Activated B cell treated with CpG ODN at 0.5 μM for 24 hours (primary cell): Measurements from ENCODE around the gene SMOC2. TPM values are rescaled to one million over a fixed set of nuclear protein-coding genes. Genes with fewer than 3 reads are reported as not detected.

ENCODE experiments used
- ATAC-seq: fragments of 200-7000 bp; cut with Tn5 transposase; one replicate; pipeline ENCODE4 v1.10.0; 2021; ENCODE audit warnings: low read depth, mild to moderate bottlenecking, moderate library complexity
- CTCF ChIA-PET: fragments of 350-600 bp; sonication (Branson Sonifier 250); formaldehyde crosslinking; loops from one replicate; lab custom pipeline; 2021; ENCODE audit warnings: antibody characterized with exemption; lab: Charles Lee
- POLR2A ChIA-PET: fragments of 350-600 bp; sonication (Branson Sonifier 250); formaldehyde crosslinking; loops from one replicate; lab custom pipeline; 2021; ENCODE audit warnings: antibody characterized with exemption; lab: Charles Lee
- DNase-seq: peaks from one replicate; pipeline ENCODE4 v3.0.0; 2022
- H3K27ac Mint-ChIP-seq: one replicate; pipeline ENCODE4 v1.8.0; 2020; ENCODE audit warnings: mixed read lengths
- H3K27me3 Mint-ChIP-seq: one replicate; pipeline ENCODE4 v1.8.0; 2021; ENCODE audit warnings: mixed read lengths
- H3K36me3 Mint-ChIP-seq: one replicate; pipeline ENCODE4 v1.8.0; 2021; ENCODE audit warnings: low read depth, mixed read lengths
- H3K4me1 Mint-ChIP-seq: one replicate; pipeline ENCODE4 v1.8.0; 2021; ENCODE audit warnings: mixed read lengths
- H3K4me3 Mint-ChIP-seq: one replicate; pipeline ENCODE4 v1.8.0; 2020; ENCODE audit warnings: mild to moderate bottlenecking, mixed read lengths
- H3K9me3 Mint-ChIP-seq: one replicate; pipeline ENCODE4 v1.8.0; 2020; ENCODE audit warnings: mixed read lengths
- intact Hi-C: fragments of 100-400 bp; cut with micrococcal nuclease; formaldehyde crosslinking; loops from one replicate; pipeline ENCODE4 v1.15.1; 2024
- total RNA-seq: library from RNA; stranded (reverse); gene quantifications from 2 replicates; pipeline ENCODE4 v1.2.3, GENCODE V29; 2022
- TF ChIP-seq, protein P1 (sequence below): fragments of 200-600 bp; IDR thresholded peaks from one replicate; pipeline ENCODE4 v1.8.0; 2022; ENCODE audit warnings: antibody characterized with exemption, mild to moderate bottlenecking

SMOC2 gene
- total RNA-seq, 1 donor from 2014 or later = not detected

DNA sequence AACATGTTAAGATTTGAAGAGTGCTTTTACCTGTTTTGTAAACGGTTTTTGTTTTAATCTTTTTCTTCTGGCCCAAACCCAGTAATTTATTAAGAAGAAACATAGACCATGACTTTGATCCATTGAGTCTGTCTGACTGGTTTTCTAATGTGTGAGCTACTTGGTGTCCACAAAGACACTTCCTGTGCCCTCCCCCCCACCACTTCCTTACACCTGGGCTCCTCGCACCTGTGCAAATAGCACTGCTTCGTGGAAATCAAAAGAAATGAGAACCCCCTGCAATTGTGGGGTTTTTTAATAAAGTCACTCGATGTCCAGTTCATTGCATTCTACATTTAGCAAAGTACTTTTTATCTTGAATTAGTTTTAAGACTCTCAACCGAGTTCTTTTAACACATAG lies 65.5 kb downstream of the SMOC2 start:
- H3K27ac Mint-ChIP-seq = no peak overlapping the region
- intact Hi-C loops = no loop called here

DNA sequence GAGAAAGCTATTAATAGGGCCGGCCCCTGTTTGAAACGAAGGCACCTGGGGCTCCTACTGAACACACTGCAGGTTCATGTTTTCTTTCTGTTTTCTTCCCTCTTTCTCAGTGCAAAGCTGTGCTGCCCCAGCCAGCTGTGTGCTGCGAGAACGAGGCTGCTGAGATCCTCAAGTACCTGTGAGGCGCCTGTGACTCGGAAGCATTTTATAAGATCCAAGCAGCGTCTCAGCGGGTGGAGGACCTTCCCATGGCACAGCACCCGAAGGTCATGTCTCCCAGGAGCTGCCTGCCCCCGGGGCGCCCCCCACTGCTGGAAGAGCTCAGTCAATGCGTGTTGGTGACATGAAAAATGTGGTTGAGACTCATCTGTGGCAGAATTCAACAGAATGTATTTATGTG lies 66.3 kb downstream of the SMOC2 start:
- Mint-ChIP-seq H3K27me3 (no peaks in the 10 kb centered on the region), H3K27ac (no peak overlapping the region), H3K9me3 (no peaks in the 10 kb centered on the region), H3K4me1 (no peaks in the 10 kb centered on the region), H3K4me3 (no peak overlapping the region), H3K36me3 (no peaks in the 10 kb centered on the region)
- ChIA-PET POLR2A (no interaction called here), CTCF (no interaction called here)
- TF ChIP-seq, protein P1, sequence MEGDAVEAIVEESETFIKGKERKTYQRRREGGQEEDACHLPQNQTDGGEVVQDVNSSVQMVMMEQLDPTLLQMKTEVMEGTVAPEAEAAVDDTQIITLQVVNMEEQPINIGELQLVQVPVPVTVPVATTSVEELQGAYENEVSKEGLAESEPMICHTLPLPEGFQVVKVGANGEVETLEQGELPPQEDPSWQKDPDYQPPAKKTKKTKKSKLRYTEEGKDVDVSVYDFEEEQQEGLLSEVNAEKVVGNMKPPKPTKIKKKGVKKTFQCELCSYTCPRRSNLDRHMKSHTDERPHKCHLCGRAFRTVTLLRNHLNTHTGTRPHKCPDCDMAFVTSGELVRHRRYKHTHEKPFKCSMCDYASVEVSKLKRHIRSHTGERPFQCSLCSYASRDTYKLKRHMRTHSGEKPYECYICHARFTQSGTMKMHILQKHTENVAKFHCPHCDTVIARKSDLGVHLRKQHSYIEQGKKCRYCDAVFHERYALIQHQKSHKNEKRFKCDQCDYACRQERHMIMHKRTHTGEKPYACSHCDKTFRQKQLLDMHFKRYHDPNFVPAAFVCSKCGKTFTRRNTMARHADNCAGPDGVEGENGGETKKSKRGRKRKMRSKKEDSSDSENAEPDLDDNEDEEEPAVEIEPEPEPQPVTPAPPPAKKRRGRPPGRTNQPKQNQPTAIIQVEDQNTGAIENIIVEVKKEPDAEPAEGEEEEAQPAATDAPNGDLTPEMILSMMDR = no peak
- ATAC-seq = no peak
- DNase-seq = no peak
- intact Hi-C loops = no loop called here

More for the DNA sequence above, 65.5 kb downstream of the SMOC2 start:
- TF ChIP-seq, protein P1 = no peak
- H3K4me3 Mint-ChIP-seq = no peak overlapping the region
- ATAC-seq (no peak), DNase-seq (no peak)
- no peaks in the 10 kb centered on the region for H3K36me3 Mint-ChIP-seq
- POLR2A ChIA-PET = no interaction called here
- no peaks in the 10 kb centered on the region for H3K9me3 Mint-ChIP-seq
- CTCF ChIA-PET = no interaction called here
- no peaks in the 10 kb centered on the region for H3K4me1 Mint-ChIP-seq
- H3K27me3 Mint-ChIP-seq = no peaks in the 10 kb centered on the region

DNA sequence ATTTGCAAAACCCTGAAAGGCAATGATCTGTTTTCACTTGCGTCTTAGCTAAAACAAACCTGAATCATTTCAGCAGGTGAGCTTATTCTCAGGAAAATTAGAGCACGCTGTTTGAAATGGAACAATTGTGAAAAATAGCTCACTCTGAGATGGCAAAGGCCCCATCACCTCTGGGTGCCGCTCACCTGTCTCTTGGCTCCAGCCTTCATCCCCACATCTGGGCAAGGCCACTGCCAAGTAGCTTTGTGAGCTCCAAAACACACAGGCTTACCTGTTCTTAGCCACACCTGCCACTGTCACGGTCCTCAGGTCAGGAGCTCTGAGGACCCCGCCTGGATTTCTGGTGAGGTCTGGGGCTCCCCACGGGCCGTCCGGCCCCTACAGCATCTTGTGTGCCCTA lies 66.7 kb downstream of the SMOC2 start:
- no peak overlapping the region for H3K4me3 Mint-ChIP-seq
- no peak overlapping the region for H3K27ac Mint-ChIP-seq
- TF ChIP-seq, protein P1 = no peak

DNA sequence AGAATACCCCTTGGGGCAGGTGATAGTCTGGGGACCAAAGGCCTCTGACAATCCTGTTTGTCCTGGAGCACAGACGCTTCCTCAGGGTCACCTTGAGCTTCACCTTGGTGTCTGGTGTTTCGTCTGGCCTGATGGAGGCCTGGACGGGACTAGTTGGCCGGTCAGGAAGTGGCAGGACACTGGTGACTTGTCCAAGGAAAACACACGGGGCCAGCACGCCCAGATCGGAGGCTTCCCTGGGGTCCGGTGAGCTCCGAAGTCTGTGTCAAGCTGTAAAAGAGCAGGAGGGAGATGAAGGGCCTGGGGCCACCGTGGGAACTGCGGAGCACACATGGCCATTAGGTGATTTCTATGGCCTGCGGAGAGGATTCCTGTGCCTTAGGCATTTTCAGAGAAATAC lies 67.9 kb downstream of the SMOC2 start:
- DNase-seq (no peak), ATAC-seq (no peak)
- H3K4me3 Mint-ChIP-seq = no peak overlapping the region
- H3K4me1 Mint-ChIP-seq = no peaks in the 10 kb centered on the region
- no peaks in the 10 kb centered on the region for H3K9me3 Mint-ChIP-seq
- TF ChIP-seq, protein P1 = no peak
- POLR2A ChIA-PET = no interaction called here
- CTCF ChIA-PET = interaction anchor here (0.6 kb wide), 1 partner anchor 984 kb away, joined by 3 read pairs; no protein-coding TSS in a partner anchor
- no peak overlapping the region for H3K27ac Mint-ChIP-seq
- no peaks in the 10 kb centered on the region for H3K27me3 Mint-ChIP-seq
- intact Hi-C loops = no loop called here
- no peaks in the 10 kb centered on the region for H3K36me3 Mint-ChIP-seq

More for the DNA sequence above, 66.7 kb downstream of the SMOC2 start:
- ATAC-seq (no peak), DNase-seq (no peak)
- no peaks in the 10 kb centered on the region for H3K9me3 Mint-ChIP-seq
- no peaks in the 10 kb centered on the region for H3K27me3 Mint-ChIP-seq
- CTCF ChIA-PET = no interaction called here
- H3K36me3 Mint-ChIP-seq = no peaks in the 10 kb centered on the region
- intact Hi-C loops = no loop called here
- POLR2A ChIA-PET = no interaction called here
- H3K4me1 Mint-ChIP-seq = no peaks in the 10 kb centered on the region

DNA sequence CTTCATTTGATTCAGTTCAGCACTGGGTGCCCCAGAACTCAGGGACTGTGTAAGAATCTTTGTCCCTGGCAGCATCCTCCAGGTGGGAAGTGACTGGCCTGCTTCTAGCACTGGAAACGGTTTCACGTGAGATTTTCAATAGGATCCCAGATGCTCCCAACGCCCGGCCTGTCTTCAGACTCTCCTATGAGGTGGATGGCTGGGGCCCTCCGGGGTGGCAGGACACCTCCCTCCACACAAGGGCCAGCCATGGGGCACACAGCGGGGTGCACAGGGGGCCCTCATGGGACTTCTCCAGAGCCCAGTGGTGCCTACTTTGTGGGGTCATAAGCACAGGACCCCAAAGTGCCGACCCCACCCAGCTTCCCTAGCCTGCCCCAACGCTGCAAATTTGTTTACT lies 72.8 kb downstream of the SMOC2 start:
- ChIA-PET CTCF (no interaction called here), POLR2A (no interaction called here)
- H3K27me3 Mint-ChIP-seq = no peaks in the 10 kb centered on the region
- no peak overlapping the region for H3K4me3 Mint-ChIP-seq
- intact Hi-C loops = no loop called here
- H3K4me1 Mint-ChIP-seq = no peaks in the 10 kb centered on the region
- ATAC-seq (no peak), DNase-seq (no peak)
- no peak overlapping the region for H3K27ac Mint-ChIP-seq
- no peaks in the 10 kb centered on the region for H3K9me3 Mint-ChIP-seq
- no peaks in the 10 kb centered on the region for H3K36me3 Mint-ChIP-seq
- TF ChIP-seq, protein P1 = no peak
